Prostate gland (tissue), 2 donors: ENCODE data around the gene C1GALT1. TPM values are rescaled to one million over a fixed set of nuclear protein-coding genes. Genes with fewer than 3 reads are reported as not detected.

Experiments used
- DNase-seq: peaks from one replicate; pipeline ENCODE4 v3.0.0-alpha.2; 2019; ENCODE audit warnings: low spot score
- H3K27ac ChIP-seq, 2 donors: fragments of 200-600 bp; sonication (generic); 2 replicates each; pipeline ENCODE4 v1.5.1; 2017 to 2019
- H3K27me3 ChIP-seq: fragments of 200-600 bp; sonication (generic); replicated peaks from 2 replicates; pipeline ENCODE4 v1.5.1; 2019; ENCODE audit not compliant: insufficient read depth
- H3K36me3 ChIP-seq, 2 donors: fragments of 200-600 bp; sonication (generic); 1 replicate in 1 of 2; 2 replicates in 1 of 2; pipeline versions ENCODE4 v1.5.1 to v1.8.1; 2017 to 2019
- H3K4me1 ChIP-seq: fragments of 200-600 bp; sonication (generic); replicated peaks from 2 replicates; pipeline ENCODE4 v1.5.1; 2019
- H3K4me3 ChIP-seq, 2 donors: fragments of 200-600 bp; sonication (generic); 2 replicates each; pipeline ENCODE4 v1.5.1; 2017 to 2019
- H3K9me3 ChIP-seq: fragments of 200-600 bp; sonication (generic); 2 replicates; pipeline ENCODE4 v1.5.1; 2017
- CTCF ChIP-seq, 4 experiments: fragments of 200-600 bp in 2 of 4; fragments of 450-650 bp in 2 of 4; sonication (generic) in 2 of 4; IDR thresholded peaks; 1 replicate in 3 of 4; 2 replicates in 1 of 4; pipeline ENCODE4 v1.5.1; 2016 to 2019; ENCODE audit warnings: antibody characterized with exemption in 4 of 4, mild to moderate bottlenecking in 2 of 4, moderate library complexity in 2 of 4
- POLR2A ChIP-seq: fragments of 450-650 bp; IDR thresholded peaks from one replicate; pipeline ENCODE4 v1.6.1; 2016; ENCODE audit warnings: antibody characterized with exemption, mild to moderate bottlenecking
- POLR2AphosphoS5 ChIP-seq: sonication (generic); formaldehyde crosslinking; IDR thresholded peaks from one replicate; pipeline ENCODE4 v1.6.1; 2017; ENCODE audit warnings: antibody characterized with exemption
- WGBS: methylation state at CpG from one replicate; pipeline ENCODE4 v1.1.5; 2018; 5-methylcytosine and 5-hydroxymethylcytosine counted together
- intact Hi-C: fragments of 100-400 bp; cut with DNase I; formaldehyde crosslinking; loops from one replicate; pipeline ENCODE4 v1.14.2; 2022
- total RNA-seq, 2 donors: library from RNA; depleted of rRNA; stranded (reverse); fragments of >200 nt; gene quantifications; one replicate each; pipeline ENCODE4 v1.1.0, GENCODE V29; 2016

Gene C1GALT1
- total RNA-seq, 2 donors from 2014 or later: 16.1 to 16.8 TPM

- intact Hi-C loops: no loop called here
- TF ChIP-seq POLR2AphosphoS5 (no peak), POLR2A (no peak), CTCF (IDR thresholded peaks at IDR 0.05) (no peak)
- WGBS: 86% methylated on average over 1 of the region's 1 CpG
- Histone ChIP-seq H3K4me1 (no peaks in the 10 kb centered on the region), H3K36me3 (no peaks in the 10 kb centered on the region), H3K4me3 (no peak overlapping the region), H3K9me3 (no peaks in the 10 kb centered on the region), H3K27ac (no peak overlapping the region), H3K27me3 (no peaks in the 10 kb centered on the region)
- DNase-seq: no peak
Observed at GRCh38 chr7:7169296-7169695, 13.0 kb upstream of the C1GALT1 start.

- no peaks in the 10 kb centered on the region for H3K36me3 ChIP-seq
- DNase-seq: no peak
- H3K27me3 ChIP-seq: no peaks in the 10 kb centered on the region
- WGBS: 60% methylated on average over 6 of the region's 6 CpGs
- no peak overlapping the region for H3K4me3 ChIP-seq
- no peaks in the 10 kb centered on the region for H3K9me3 ChIP-seq
- intact Hi-C loops: no loop called here
- H3K27ac ChIP-seq: no peak overlapping the region
- TF ChIP-seq POLR2A (no peak), POLR2AphosphoS5 (no peak)
- no peaks in the 10 kb centered on the region for H3K4me1 ChIP-seq
Observed at GRCh38 chr7:7173956-7174632, 8.2 kb upstream of the C1GALT1 start.

GRCh38 chr7:7175075-7175695, 7.2 kb upstream of the C1GALT1 start:
- Histone ChIP-seq H3K36me3 (no peaks in the 10 kb centered on the region), H3K27me3 (no peaks in the 10 kb centered on the region), H3K4me1 (no peaks in the 10 kb centered on the region), H3K27ac (no peak overlapping the region), H3K9me3 (no peaks in the 10 kb centered on the region), H3K4me3 (no peak overlapping the region)
- intact Hi-C loops: loop anchor here (5.0 kb wide), 1 partner anchor 462 kb away; no protein-coding TSS in a partner anchor
- WGBS: 45% methylated on average over 2 of the region's 2 CpGs
- DNase-seq: no peak
- TF ChIP-seq CTCF (IDR thresholded peaks at IDR 0.05) (no peak), POLR2A (no peak), POLR2AphosphoS5 (no peak)

- WGBS: 19% methylated on average over 4 of the region's 4 CpGs
Observed at GRCh38 chr7:7176406-7177043, 5.8 kb upstream of the C1GALT1 start.

More at GRCh38 chr7:7176406-7177043, 5.8 kb upstream of the C1GALT1 start:
- no peak for DNase-seq
- intact Hi-C loops: loop anchor here (5.0 kb wide), 1 partner anchor 461 kb away; no protein-coding TSS in a partner anchor
- Histone ChIP-seq H3K27ac (no peak overlapping the region), H3K4me3 (no peak overlapping the region), H3K4me1 (no peaks in the 10 kb centered on the region), H3K9me3 (no peaks in the 10 kb centered on the region), H3K36me3 (no peaks in the 10 kb centered on the region), H3K27me3 (no peaks in the 10 kb centered on the region)
- TF ChIP-seq POLR2AphosphoS5 (no peak), POLR2A (no peak), CTCF (IDR thresholded peaks at IDR 0.05) (no peak)
